BLaER1 treated with 17β-estradiol and CSF1 and Interleukin-3, amounts not matched to agents 10 nM and 100 nM (cell line): ENCODE data around the gene NPC1.
"Not testable (repeated sequence)": the region's sequence is repeated elsewhere in the genome, so short reads cannot be mapped to it uniquely, and the experiment has no call there.

Source experiments
- H3K27ac ChIP-seq, 11 experiments: shearing (Covaris generic); formaldehyde crosslinking; 2 replicates each; pipeline ENCODE4 v1.8.1; 2022
- H3K27me3 ChIP-seq, 11 experiments: shearing (Covaris generic); formaldehyde crosslinking; 2 replicates each; pipeline ENCODE4 v1.8.1; 2022
- H3K36me3 ChIP-seq, 11 experiments: shearing (Covaris generic); formaldehyde crosslinking; 2 replicates each; pipeline ENCODE4 v1.8.1; 2022
- H3K4me1 ChIP-seq, 10 experiments: shearing (Covaris generic); formaldehyde crosslinking; 2 replicates each; pipeline ENCODE4 v1.8.1; 2022
- H3K4me2 ChIP-seq, 11 experiments: shearing (Covaris generic); formaldehyde crosslinking; 2 replicates each; pipeline ENCODE4 v1.8.1; 2022
- H3K4me3 ChIP-seq, 10 experiments: shearing (Covaris generic); formaldehyde crosslinking; 2 replicates each; pipeline ENCODE4 v1.8.1; 2022
- H3K9ac ChIP-seq, 11 experiments: shearing (Covaris generic); formaldehyde crosslinking; 2 replicates each; pipeline ENCODE4 v1.8.1; 2022
- H3K9me3 ChIP-seq, 11 experiments: shearing (Covaris generic); formaldehyde crosslinking; replicated peaks in 1 of 11; 2 replicates each; pipeline ENCODE4 v1.8.1; 2022
- H4K20me1 ChIP-seq, 11 experiments: shearing (Covaris generic); formaldehyde crosslinking; 2 replicates each; pipeline ENCODE4 v1.8.1; 2022
- Cebpa-rat ChIP-seq, 11 experiments: shearing (Covaris generic); IDR thresholded peaks; 2 replicates each; pipeline ENCODE4 v1.8.1; 2022

The NPC1 gene

GRCh38 chr18:23584019-23584983, 2.0 kb downstream of the NPC1 start:
- Histone ChIP-seq H3K4me2 (peak overlapping the region; percentile 85 to 97 (median 90)), H3K4me1 (peaks cover 51 to 72% (median 58%) of the 10 kb centered on the region in 10 experiments), H3K9ac (peak overlapping the region; percentile 88 to 97 (median 93); a peak in 21 of 22 replicates), H3K27me3 (no peaks in the 10 kb centered on the region), H3K27ac (peak overlapping the region in 10 of 11 experiments; percentile 88 to 97 (median 94); a peak in 21 of 22 replicates), H3K36me3 (peaks cover 25 to 34% (median 32%) of the 10 kb centered on the region in 11 experiments), H3K4me3 (peak overlapping the region; percentile 74 to 96 (median 82)), H4K20me1 (peaks cover 28 to 64% (median 51%) of the 10 kb centered on the region in 11 experiments; a peak in 19 of 22 replicates), H3K9me3 (no peaks in the 10 kb centered on the region)
- TF ChIP-seq Cebpa-rat (IDR thresholded peaks at IDR 0.05) = peak in 2 of 11 experiments; percentile 37 to 59; a peak in 5 of 22 replicates

- no peaks in the 10 kb centered on the region for H3K9me3 ChIP-seq
- H3K4me3 ChIP-seq = peak overlapping the region in 3 of 10 experiments; percentile 74 to 80 (median 75); a peak in 7 of 20 replicates
- TF ChIP-seq Cebpa-rat (IDR thresholded peaks at IDR 0.05) = no peak
- peaks cover 62 to 83% (median 69%) of the 10 kb centered on the region in 10 experiments for H3K4me1 ChIP-seq
- H4K20me1 ChIP-seq = peaks cover 37 to 74% (median 61%) of the 10 kb centered on the region in 11 experiments; a peak in 20 of 22 replicates
- H3K9ac ChIP-seq = peak overlapping the region in 5 of 11 experiments; percentile 16 to 97 (median 96); a peak in 5 of 22 replicates
- H3K27me3 ChIP-seq = no peaks in the 10 kb centered on the region
- H3K4me2 ChIP-seq = peak overlapping the region; percentile 85 to 97 (median 90)
- no peak overlapping the region for H3K27ac ChIP-seq
- H3K36me3 ChIP-seq = peaks cover 25 to 34% (median 32%) of the 10 kb centered on the region in 11 experiments
These were observed 3.0 kb downstream of the NPC1 start for GRCh38 chr18:23583071-23583865.

- Histone ChIP-seq H3K27ac (no peak overlapping the region), H3K4me1 (peaks cover 59 to 81% (median 66%) of the 10 kb centered on the region in 10 experiments), H3K4me3 (peak overlapping the region in 1 of 10 experiments; percentile 41; a peak in 1 of 20 replicates), H3K27me3 (no peaks in the 10 kb centered on the region), H4K20me1 (peaks cover 44 to 93% (median 73%) of the 10 kb centered on the region in 11 experiments; a peak in 20 of 22 replicates), H3K4me2 (peak overlapping the region; percentile 58 to 95 (median 75); a peak in 20 of 22 replicates), H3K9ac (peak overlapping the region in 1 of 11 experiments; percentile 5; a peak in 1 of 22 replicates), H3K9me3 (peaks cover 0 to 4% (median 0%) of the 10 kb centered on the region in 11 experiments; a peak in 1 of 22 replicates), H3K36me3 (peaks cover 32 to 50% (median 42%) of the 10 kb centered on the region in 11 experiments)
- TF ChIP-seq Cebpa-rat (IDR thresholded peaks at IDR 0.05) = no peak
These were observed 5.5 kb downstream of the NPC1 start for GRCh38 chr18:23580677-23581367.

GRCh38 chr18:23578891-23579653, 7.2 kb downstream of the NPC1 start:
- peaks cover 40 to 59% (median 49%) of the 10 kb centered on the region in 11 experiments for H3K36me3 ChIP-seq
- H3K27me3 ChIP-seq = no peaks in the 10 kb centered on the region
- 0 out of 22 replicates have a peak, but pooled peaks of 3 of the 11 experiments have one; percentile 17 to 27 (median 25) for TF ChIP-seq Cebpa-rat (IDR thresholded peaks at IDR 0.05)
- H3K9me3 ChIP-seq = peaks cover 0 to 4% (median 0%) of the 10 kb centered on the region in 11 experiments; a peak in 1 of 22 replicates
- H3K27ac ChIP-seq = peak overlapping the region; percentile 8 to 64 (median 58); a peak in 21 of 22 replicates
- peak overlapping the region in 4 of 10 experiments; percentile 6 to 41 (median 34); a peak in 6 of 20 replicates for H3K4me3 ChIP-seq
- peaks cover 60 to 86% (median 67%) of the 10 kb centered on the region in 10 experiments for H3K4me1 ChIP-seq
- peak overlapping the region in 10 of 11 experiments; percentile 28 to 64 (median 50); a peak in 18 of 22 replicates for H3K9ac ChIP-seq
- H4K20me1 ChIP-seq = peaks cover 52 to 100% (median 77%) of the 10 kb centered on the region in 11 experiments; a peak in 20 of 22 replicates
- H3K4me2 ChIP-seq = peak overlapping the region; percentile 58 to 95 (median 75)

GRCh38 chr18:23578067-23578701, 8.1 kb downstream of the NPC1 start:
- H3K4me3 ChIP-seq = peak overlapping the region in 3 of 10 experiments; percentile 8 to 35 (median 32); a peak in 3 of 20 replicates
- no peaks in the 10 kb centered on the region for H3K27me3 ChIP-seq
- H3K27ac ChIP-seq = peak overlapping the region in 9 of 11 experiments; percentile 21 to 64 (median 61); a peak in 16 of 22 replicates
- peaks cover 56 to 100% (median 79%) of the 10 kb centered on the region in 11 experiments; a peak in 20 of 22 replicates for H4K20me1 ChIP-seq
- peak overlapping the region in 7 of 11 experiments; percentile 38 to 62 (median 52); a peak in 9 of 22 replicates for H3K9ac ChIP-seq
- H3K4me1 ChIP-seq = peaks cover 58 to 86% (median 67%) of the 10 kb centered on the region in 10 experiments
- no peak for TF ChIP-seq Cebpa-rat (IDR thresholded peaks at IDR 0.05)
- peak overlapping the region; percentile 58 to 95 (median 75) for H3K4me2 ChIP-seq
- H3K36me3 ChIP-seq = peaks cover 43 to 57% (median 50%) of the 10 kb centered on the region in 11 experiments
- peaks cover 0 to 4% (median 0%) of the 10 kb centered on the region in 11 experiments; a peak in 1 of 22 replicates for H3K9me3 ChIP-seq

- H3K4me1 ChIP-seq = peaks cover 54 to 86% (median 63%) of the 10 kb centered on the region in 10 experiments
- H3K27ac ChIP-seq = not testable (repeated sequence)
These were observed 8.8 kb downstream of the NPC1 start for GRCh38 chr18:23577521-23577920.

More at GRCh38 chr18:23577521-23577920, 8.8 kb downstream of the NPC1 start:
- not testable (repeated sequence) for H3K9ac ChIP-seq, H3K4me2 ChIP-seq, H3K4me3 ChIP-seq, H3K9me3 ChIP-seq, H3K27me3 ChIP-seq
- H4K20me1 ChIP-seq = peaks cover 55 to 100% (median 82%) of the 10 kb centered on the region in 11 experiments; a peak in 20 of 22 replicates
- peaks cover 43 to 57% (median 50%) of the 10 kb centered on the region in 11 experiments for H3K36me3 ChIP-seq
